ENCODE results near the gene OCA2.

OCA2 gene

GRCh38 chr15:28105793-28106192 lies 6.7 kb upstream of the OCA2 start:
- Histone ChIP-seq H3K4me3 (ENCODE audit: low read length, poor library complexity, severe bottlenecking) (no peak overlapping the region), H3K4me1 (ENCODE audit: insufficient read depth, low read length, poor library complexity, severe bottlenecking) (no peaks in the 10 kb centered on the region), H3F3A (ENCODE audit: low read depth) (0 out of 2 replicates have a peak, but pooled peaks cover under 1% of the 10 kb centered on the region), H3K27me3 (ENCODE audit: insufficient read depth, low read length, poor library complexity, severe bottlenecking) (no peaks in the 10 kb centered on the region), H3K9ac (ENCODE audit: low read depth, low read length, poor library complexity, severe bottlenecking) (no peak overlapping the region), H3K4me2 (ENCODE audit: low read depth, low read length, poor library complexity, severe bottlenecking) (no peak overlapping the region), H2AFZ (ENCODE audit: low read length) (no peak overlapping the region), H3K9me3 (ENCODE audit: insufficient read depth, low read depth, low read length) (no peaks in the 10 kb centered on the region), H3K9me2 (replicated peaks; ENCODE audit: low read depth, low read length) (no peaks in the 10 kb centered on the region), H3K79me2 (ENCODE audit: insufficient read depth, low read length) (no peaks in the 10 kb centered on the region), H3K36me3 (ENCODE audit: insufficient read depth, low read length) (0 out of 2 replicates have a peak, but pooled peaks cover 4% of the 10 kb centered on the region), H4K20me1 (ENCODE audit: insufficient read depth, low read length, poor library complexity, severe bottlenecking) (no peaks in the 10 kb centered on the region)
- no peak for TF ChIP-seq EZH2phosphoT487 (IDR thresholded peaks at IDR 0.05; ENCODE audit: borderline replicate concordance)
- TF ChIP-seq, protein P1, sequence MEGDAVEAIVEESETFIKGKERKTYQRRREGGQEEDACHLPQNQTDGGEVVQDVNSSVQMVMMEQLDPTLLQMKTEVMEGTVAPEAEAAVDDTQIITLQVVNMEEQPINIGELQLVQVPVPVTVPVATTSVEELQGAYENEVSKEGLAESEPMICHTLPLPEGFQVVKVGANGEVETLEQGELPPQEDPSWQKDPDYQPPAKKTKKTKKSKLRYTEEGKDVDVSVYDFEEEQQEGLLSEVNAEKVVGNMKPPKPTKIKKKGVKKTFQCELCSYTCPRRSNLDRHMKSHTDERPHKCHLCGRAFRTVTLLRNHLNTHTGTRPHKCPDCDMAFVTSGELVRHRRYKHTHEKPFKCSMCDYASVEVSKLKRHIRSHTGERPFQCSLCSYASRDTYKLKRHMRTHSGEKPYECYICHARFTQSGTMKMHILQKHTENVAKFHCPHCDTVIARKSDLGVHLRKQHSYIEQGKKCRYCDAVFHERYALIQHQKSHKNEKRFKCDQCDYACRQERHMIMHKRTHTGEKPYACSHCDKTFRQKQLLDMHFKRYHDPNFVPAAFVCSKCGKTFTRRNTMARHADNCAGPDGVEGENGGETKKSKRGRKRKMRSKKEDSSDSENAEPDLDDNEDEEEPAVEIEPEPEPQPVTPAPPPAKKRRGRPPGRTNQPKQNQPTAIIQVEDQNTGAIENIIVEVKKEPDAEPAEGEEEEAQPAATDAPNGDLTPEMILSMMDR (conservative IDR thresholded peaks at IDR 0.05; ENCODE audit: low read length) = no peak

- Histone ChIP-seq H2AFZ (ENCODE audit: low read length) (no peak overlapping the region), H3K36me3 (ENCODE audit: insufficient read depth, low read length) (no peaks in the 10 kb centered on the region), H4K20me1 (ENCODE audit: insufficient read depth, low read length, poor library complexity, severe bottlenecking) (no peaks in the 10 kb centered on the region), H3K9me3 (ENCODE audit: insufficient read depth, low read depth, low read length) (no peaks in the 10 kb centered on the region), H3K4me3 (ENCODE audit: low read length, poor library complexity, severe bottlenecking) (no peak overlapping the region), H3K27me3 (ENCODE audit: insufficient read depth, low read length, poor library complexity, severe bottlenecking) (no peaks in the 10 kb centered on the region), H3K9ac (ENCODE audit: low read depth, low read length, poor library complexity, severe bottlenecking) (no peak overlapping the region), H3F3A (ENCODE audit: low read depth) (no peaks in the 10 kb centered on the region), H3K79me2 (ENCODE audit: insufficient read depth, low read length) (no peaks in the 10 kb centered on the region), H3K4me2 (ENCODE audit: low read depth, low read length, poor library complexity, severe bottlenecking) (no peak overlapping the region), H3K9me2 (replicated peaks; ENCODE audit: low read depth, low read length) (no peaks in the 10 kb centered on the region), H3K4me1 (ENCODE audit: insufficient read depth, low read length, poor library complexity, severe bottlenecking) (no peaks in the 10 kb centered on the region)
- TF ChIP-seq, protein P1 (conservative IDR thresholded peaks at IDR 0.05; ENCODE audit: low read length) = no peak
- TF ChIP-seq EZH2phosphoT487 (IDR thresholded peaks at IDR 0.05; ENCODE audit: borderline replicate concordance) = no peak
Observed at GRCh38 chr15:28105224-28105791, 6.2 kb upstream of the OCA2 start.

- H4K20me1 ChIP-seq (ENCODE audit: insufficient read depth, low read length, poor library complexity, severe bottlenecking) = no peaks in the 10 kb centered on the region
- H2AFZ ChIP-seq (ENCODE audit: low read length) = no peak overlapping the region
- H3K36me3 ChIP-seq (ENCODE audit: insufficient read depth, low read length) = no peaks in the 10 kb centered on the region
- H3K9me3 ChIP-seq (ENCODE audit: insufficient read depth, low read depth, low read length) = no peaks in the 10 kb centered on the region
- H3K27me3 ChIP-seq (ENCODE audit: insufficient read depth, low read length, poor library complexity, severe bottlenecking) = no peaks in the 10 kb centered on the region
- H3F3A ChIP-seq (ENCODE audit: low read depth) = no peaks in the 10 kb centered on the region
- no peaks in the 10 kb centered on the region for H3K4me1 ChIP-seq (ENCODE audit: insufficient read depth, low read length, poor library complexity, severe bottlenecking)
- no peak overlapping the region for H3K4me2 ChIP-seq (ENCODE audit: low read depth, low read length, poor library complexity, severe bottlenecking)
- H3K4me3 ChIP-seq (ENCODE audit: low read length, poor library complexity, severe bottlenecking) = no peak overlapping the region
- H3K79me2 ChIP-seq (ENCODE audit: insufficient read depth, low read length) = no peaks in the 10 kb centered on the region
- no peaks in the 10 kb centered on the region for H3K9me2 ChIP-seq (replicated peaks; ENCODE audit: low read depth, low read length)
- TF ChIP-seq, protein P1 (conservative IDR thresholded peaks at IDR 0.05; ENCODE audit: low read length) = no peak
- no peak for TF ChIP-seq EZH2phosphoT487 (IDR thresholded peaks at IDR 0.05; ENCODE audit: borderline replicate concordance)
- no peak overlapping the region for H3K9ac ChIP-seq (ENCODE audit: low read depth, low read length, poor library complexity, severe bottlenecking)
Observed at GRCh38 chr15:28104326-28104725, 5.2 kb upstream of the OCA2 start.

Data from Loucy (cell line).